Ovary (tissue), 3 donors: ENCODE results near the gene ESAM.

Experiments
- EP300 ChIP-seq: sonication (generic); formaldehyde crosslinking; IDR thresholded peaks from one replicate; pipeline ENCODE4 v1.6.1; 2017; ENCODE audit warnings: antibody characterized with exemption
- POLR2A ChIP-seq: fragments of 450-650 bp; IDR thresholded peaks from one replicate; pipeline ENCODE4 v1.6.1; 2017; ENCODE audit warnings: antibody characterized with exemption, mild to moderate bottlenecking, moderate library complexity
- TF ChIP-seq, protein P1 (sequence below), 3 donors: fragments of 450-650 bp in 2 of 3; fragments of 200-600 bp in 1 of 3; IDR thresholded peaks; one replicate each; pipeline versions ENCODE4 v1.5.1 to v1.8.0; 2016 to 2022; ENCODE audit warnings: antibody characterized with exemption in 3 of 3, mild to moderate bottlenecking in 1 of 3
- donor health status: DM: no; HTN: no; CAD: no.

DNA sequence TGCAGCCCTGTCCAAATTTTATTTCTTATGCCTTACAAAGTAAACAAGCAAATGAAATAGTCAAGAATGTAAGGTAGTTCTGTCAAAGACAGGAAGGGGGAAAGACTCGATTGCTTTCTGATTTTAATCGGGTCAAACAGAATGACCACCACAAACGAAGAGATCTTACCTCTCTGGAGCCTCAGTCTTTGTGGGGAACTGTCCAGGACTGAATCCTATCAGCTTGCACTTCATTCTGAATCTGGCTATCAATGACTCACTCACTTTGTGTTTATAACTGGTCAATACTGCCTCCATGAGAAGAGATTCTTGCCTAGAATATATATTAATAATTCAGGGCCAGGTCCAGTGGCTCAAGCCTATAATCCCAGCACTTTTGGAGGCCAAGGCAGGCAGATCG is 20.9 kb upstream of the ESAM start:
- TF ChIP-seq, protein P1, sequence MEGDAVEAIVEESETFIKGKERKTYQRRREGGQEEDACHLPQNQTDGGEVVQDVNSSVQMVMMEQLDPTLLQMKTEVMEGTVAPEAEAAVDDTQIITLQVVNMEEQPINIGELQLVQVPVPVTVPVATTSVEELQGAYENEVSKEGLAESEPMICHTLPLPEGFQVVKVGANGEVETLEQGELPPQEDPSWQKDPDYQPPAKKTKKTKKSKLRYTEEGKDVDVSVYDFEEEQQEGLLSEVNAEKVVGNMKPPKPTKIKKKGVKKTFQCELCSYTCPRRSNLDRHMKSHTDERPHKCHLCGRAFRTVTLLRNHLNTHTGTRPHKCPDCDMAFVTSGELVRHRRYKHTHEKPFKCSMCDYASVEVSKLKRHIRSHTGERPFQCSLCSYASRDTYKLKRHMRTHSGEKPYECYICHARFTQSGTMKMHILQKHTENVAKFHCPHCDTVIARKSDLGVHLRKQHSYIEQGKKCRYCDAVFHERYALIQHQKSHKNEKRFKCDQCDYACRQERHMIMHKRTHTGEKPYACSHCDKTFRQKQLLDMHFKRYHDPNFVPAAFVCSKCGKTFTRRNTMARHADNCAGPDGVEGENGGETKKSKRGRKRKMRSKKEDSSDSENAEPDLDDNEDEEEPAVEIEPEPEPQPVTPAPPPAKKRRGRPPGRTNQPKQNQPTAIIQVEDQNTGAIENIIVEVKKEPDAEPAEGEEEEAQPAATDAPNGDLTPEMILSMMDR (IDR thresholded peaks at IDR 0.05), result no peak
- TF ChIP-seq POLR2A, result no peak
- TF ChIP-seq EP300, result no peak
